Calu3 (cell line): ENCODE measurements around the gene MLYCD. TPM values are rescaled to one million over a fixed set of nuclear protein-coding genes. Genes with fewer than 3 reads are reported as not detected.

ENCODE experiments used
- BruUV-seq: library from RNA; stranded (reverse); fragments of 400-500 nt; replicated peaks from 2 replicates; lab custom pipeline; 2021; lab: Mats Ljungman, UMichigan
- CTCF ChIA-PET: fragments of 300-600 bp; sonication (Branson Sonifier 250); formaldehyde crosslinking; loops from one replicate; lab custom pipeline; 2022; ENCODE audit warnings: antibody characterized with exemption; lab: Charles Lee
- DNase-seq: peaks from one replicate; pipeline ENCODE4 v3.0.0; 2022
- H3K27ac Mint-ChIP-seq: one replicate; pipeline ENCODE4 v1.8.0; 2022; ENCODE audit warnings: mixed read lengths; ENCODE audit not compliant: unreplicated experiment
- H3K27me3 Mint-ChIP-seq: one replicate; pipeline ENCODE4 v1.8.0; 2022; ENCODE audit warnings: mixed read lengths; ENCODE audit not compliant: unreplicated experiment
- H3K36me3 Mint-ChIP-seq: one replicate; pipeline ENCODE4 v1.8.0; 2022; ENCODE audit warnings: mild to moderate bottlenecking, moderate library complexity, mixed read lengths; ENCODE audit not compliant: insufficient read depth, unreplicated experiment
- H3K4me1 Mint-ChIP-seq: one replicate; pipeline ENCODE4 v1.8.0; 2022; ENCODE audit warnings: mild to moderate bottlenecking, low read depth, mixed read lengths; ENCODE audit not compliant: unreplicated experiment
- H3K4me3 Mint-ChIP-seq: one replicate; pipeline ENCODE4 v1.8.0; 2022; ENCODE audit warnings: mild to moderate bottlenecking, low read depth, moderate library complexity, mixed read lengths; ENCODE audit not compliant: unreplicated experiment
- H3K9me3 Mint-ChIP-seq: one replicate; pipeline ENCODE4 v1.8.0; 2022; ENCODE audit warnings: low read depth, mixed read lengths; ENCODE audit not compliant: unreplicated experiment
- CTCF ChIP-seq: fragments of 200-600 bp; IDR thresholded peaks from one replicate; pipeline ENCODE4 v1.8.0; 2022; ENCODE audit warnings: antibody characterized with exemption; ENCODE audit not compliant: unreplicated experiment
- intact Hi-C: fragments of 100-400 bp; cut with micrococcal nuclease; formaldehyde crosslinking; loops from one replicate; pipeline ENCODE4 v1.10.0; 2022; ENCODE audit not compliant: unreplicated experiment
- total RNA-seq: library from RNA; stranded (reverse); gene quantifications from 2 replicates; pipeline ENCODE4 v1.2.3, GENCODE V29; 2022

The MLYCD gene
- total RNA-seq, 1 experiment from 2014 or later, result 10.3 TPM

DNA sequence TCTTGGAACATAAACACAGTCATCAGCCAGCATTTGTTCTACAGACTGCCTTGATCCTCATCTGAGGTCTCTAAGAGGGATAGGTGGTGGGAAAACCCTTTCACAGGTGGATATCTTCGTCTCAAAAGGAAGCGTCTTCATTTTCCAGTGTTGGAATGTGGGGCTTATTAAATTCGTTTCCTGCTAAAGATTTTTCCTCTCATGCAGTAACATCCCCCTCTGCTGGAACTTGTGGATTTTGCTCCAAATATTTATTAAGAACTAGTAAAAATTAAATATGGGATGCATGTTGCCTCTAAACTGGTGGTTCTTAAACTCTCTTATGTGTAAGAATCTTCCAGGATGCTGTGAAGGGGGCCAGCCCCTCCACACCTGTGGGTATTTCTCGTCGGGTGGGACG lies 20.1 kb upstream of the MLYCD start:
- Mint-ChIP-seq H3K27me3 (peaks cover 69% of the 10 kb centered on the region), H3K36me3 (no peaks in the 10 kb centered on the region), H3K9me3 (no peaks in the 10 kb centered on the region), H3K4me1 (peaks cover 8% of the 10 kb centered on the region), H3K27ac (no peak overlapping the region), H3K4me3 (no peak overlapping the region)
- DNase-seq, result peak; percentile 39
- intact Hi-C loops, result loop anchor here (1.0 to 10.0 kb wide), 3 partner anchors 53 to 1614 kb away; no protein-coding TSS in a partner anchor
- BruUV-seq, result no TSS peak
- peak; percentile 49 for TF ChIP-seq CTCF
- CTCF ChIA-PET, result no interaction called here

DNA sequence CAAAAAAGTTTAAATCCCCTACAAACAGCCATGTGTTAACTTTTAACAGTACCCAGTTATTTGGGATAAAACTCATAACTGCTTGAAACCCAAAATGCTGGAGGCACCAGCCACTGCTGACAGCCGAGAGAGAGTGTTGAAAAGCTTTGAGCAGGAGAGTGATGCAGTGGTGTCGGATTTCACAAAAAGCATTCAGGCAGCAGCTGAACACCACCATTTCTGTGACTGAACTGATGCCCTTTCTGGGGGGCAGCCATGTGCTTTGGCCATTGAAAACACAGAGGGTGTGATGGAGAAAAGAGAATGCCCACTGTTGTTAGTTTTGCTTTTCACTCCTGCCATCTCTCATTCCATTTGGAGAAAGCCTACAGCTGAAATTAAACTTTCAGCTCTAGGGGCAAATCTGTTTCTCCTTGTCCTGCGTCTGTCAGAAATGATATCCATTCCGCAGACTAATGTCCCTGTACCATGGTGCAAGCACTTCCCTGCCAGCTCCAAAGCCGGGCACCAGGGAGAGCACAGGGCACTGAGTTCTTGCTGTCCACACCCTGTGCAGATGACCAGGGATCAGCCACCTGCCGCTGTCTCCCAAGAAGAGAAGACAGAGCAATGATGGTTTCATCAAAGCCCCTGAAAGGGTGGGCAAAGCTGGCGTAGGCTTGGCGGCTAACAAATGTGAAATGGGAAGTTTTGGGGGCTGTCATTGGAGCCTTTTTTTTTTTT lies 16.6 kb upstream of the MLYCD start:
- peaks cover 60% of the 10 kb centered on the region for H3K27me3 Mint-ChIP-seq
- DNase-seq, result no peak
- no peak overlapping the region for H3K4me3 Mint-ChIP-seq
- TF ChIP-seq CTCF, result no peak
- no peaks in the 10 kb centered on the region for H3K36me3 Mint-ChIP-seq
- no peak overlapping the region for H3K27ac Mint-ChIP-seq
- CTCF ChIA-PET, result interaction anchor here (0.5 to 0.9 kb wide), 3 partner anchors 102 to 1891 kb away, joined by 3 to 6 read pairs (median 3); no protein-coding TSS in a partner anchor
- BruUV-seq, result no TSS peak
- H3K9me3 Mint-ChIP-seq, result no peaks in the 10 kb centered on the region
- H3K4me1 Mint-ChIP-seq, result peaks cover 8% of the 10 kb centered on the region
- intact Hi-C loops, result no loop called here

DNA sequence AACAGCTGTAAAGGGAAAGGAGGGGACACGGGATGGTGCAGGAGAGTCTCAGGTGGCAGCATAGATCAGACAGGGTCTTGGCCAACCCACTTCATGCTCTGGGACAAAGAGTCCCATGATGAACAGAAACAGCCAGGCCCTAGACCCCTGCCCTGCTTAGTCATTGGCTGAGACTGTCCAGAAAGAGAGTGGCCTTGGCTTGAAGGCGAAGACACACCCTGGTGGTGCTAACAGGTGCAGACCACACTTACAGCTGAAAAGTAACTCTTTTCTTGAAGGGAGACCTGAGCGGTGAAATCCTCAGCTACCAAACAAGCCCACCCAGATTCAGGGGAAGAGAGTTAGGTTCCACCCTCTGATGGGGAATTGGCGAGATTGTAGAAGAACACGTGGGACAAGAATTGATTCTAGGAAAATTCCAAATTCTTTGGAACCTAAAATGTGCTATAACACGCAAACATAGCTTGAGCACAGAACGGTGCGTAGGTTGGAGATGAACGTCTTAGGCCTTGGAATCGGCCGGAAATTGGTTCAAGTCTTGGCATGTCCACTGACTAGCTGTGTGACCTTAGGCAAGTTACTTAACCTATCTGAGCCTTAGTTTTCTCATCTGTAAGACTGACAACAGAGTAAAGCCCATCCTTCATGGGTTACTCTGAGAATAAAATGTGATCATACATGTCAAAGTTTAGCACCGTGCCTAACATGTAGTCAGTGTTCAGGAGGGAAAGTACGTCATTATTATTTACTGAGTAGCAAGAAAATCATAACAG lies 12.5 kb upstream of the MLYCD start:
- DNase-seq, result no peak
- Mint-ChIP-seq H3K4me1 (no peaks in the 10 kb centered on the region), H3K4me3 (no peak overlapping the region), H3K9me3 (peaks cover under 1% of the 10 kb centered on the region), H3K27ac (no peak overlapping the region), H3K36me3 (no peaks in the 10 kb centered on the region), H3K27me3 (peaks cover 30% of the 10 kb centered on the region)
- intact Hi-C loops, result no loop called here
- CTCF ChIA-PET, result interaction anchor here (0.7 to 1.0 kb wide), 2 partner anchors 44 to 60 kb away, joined by 3 to 7 read pairs; no protein-coding TSS in a partner anchor
- BruUV-seq, result no TSS peak
- TF ChIP-seq CTCF, result no peak

DNA sequence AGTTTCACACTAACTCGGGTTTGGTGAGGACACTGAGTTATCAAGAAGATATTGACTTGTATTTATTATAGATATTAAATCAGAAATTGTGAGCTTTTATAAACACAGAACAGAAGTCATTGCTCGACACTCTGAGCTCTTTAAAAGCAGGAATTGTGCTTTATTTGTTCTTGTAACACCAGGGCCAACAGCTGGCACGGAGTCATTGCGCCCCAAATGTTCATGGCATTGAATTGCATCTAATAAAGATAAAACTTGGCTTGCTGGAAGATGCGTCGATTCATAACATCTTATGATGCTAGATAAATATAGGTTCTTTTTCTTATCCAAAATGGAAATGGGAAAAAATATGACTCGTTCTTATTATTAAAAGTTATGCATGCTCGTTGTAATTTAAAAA lies 11.8 kb upstream of the MLYCD start:
- BruUV-seq, result no TSS peak
- Mint-ChIP-seq H3K4me1 (no peaks in the 10 kb centered on the region), H3K27ac (no peak overlapping the region), H3K36me3 (no peaks in the 10 kb centered on the region), H3K27me3 (peaks cover 23% of the 10 kb centered on the region), H3K9me3 (peaks cover 3% of the 10 kb centered on the region), H3K4me3 (no peak overlapping the region)
- intact Hi-C loops, result no loop called here
- CTCF ChIA-PET, result interaction anchor here (1.0 kb wide), 1 partner anchor 61 kb away, joined by 3 read pairs; no protein-coding TSS in a partner anchor
- no peak for TF ChIP-seq CTCF
- no peak for DNase-seq
